Measurements from ENCODE around the gene TMEM116.

TMEM116 gene

GRCh38 chr12:111904446-111904975 is 108.5 kb downstream of the TMEM116 start:
- Histone ChIP-seq H3K9ac (ENCODE audit: low read length) (no peak overlapping the region), H3K27ac (ENCODE audit: low read length) (no peak overlapping the region), H3K4me1 (ENCODE audit: low read length) (no peaks in the 10 kb centered on the region), H3K36me3 (replicated peaks; ENCODE audit: low read depth, low read length) (peaks cover 33% of the 10 kb centered on the region), H2AFZ (ENCODE audit: low read depth, low read length) (no peak overlapping the region), H3K27me3 (ENCODE audit: low read depth, low read length) (no peaks in the 10 kb centered on the region), H3K4me3 (ENCODE audit: low read length) (no peak overlapping the region), H3K4me2 (ENCODE audit: low read length) (no peak overlapping the region), H3K9me3 (ENCODE audit: insufficient read depth, low read length) (0 out of 2 replicates have a peak, but pooled peaks cover 2% of the 10 kb centered on the region), H4K20me1 (ENCODE audit: insufficient read depth, low read length) (no peaks in the 10 kb centered on the region), H3K79me2 (ENCODE audit: low read length) (no peaks in the 10 kb centered on the region)
- no peak for TF ChIP-seq EZH2phosphoT487 (IDR thresholded peaks at IDR 0.05; ENCODE audit: low read depth)
- TF ChIP-seq, protein P1, sequence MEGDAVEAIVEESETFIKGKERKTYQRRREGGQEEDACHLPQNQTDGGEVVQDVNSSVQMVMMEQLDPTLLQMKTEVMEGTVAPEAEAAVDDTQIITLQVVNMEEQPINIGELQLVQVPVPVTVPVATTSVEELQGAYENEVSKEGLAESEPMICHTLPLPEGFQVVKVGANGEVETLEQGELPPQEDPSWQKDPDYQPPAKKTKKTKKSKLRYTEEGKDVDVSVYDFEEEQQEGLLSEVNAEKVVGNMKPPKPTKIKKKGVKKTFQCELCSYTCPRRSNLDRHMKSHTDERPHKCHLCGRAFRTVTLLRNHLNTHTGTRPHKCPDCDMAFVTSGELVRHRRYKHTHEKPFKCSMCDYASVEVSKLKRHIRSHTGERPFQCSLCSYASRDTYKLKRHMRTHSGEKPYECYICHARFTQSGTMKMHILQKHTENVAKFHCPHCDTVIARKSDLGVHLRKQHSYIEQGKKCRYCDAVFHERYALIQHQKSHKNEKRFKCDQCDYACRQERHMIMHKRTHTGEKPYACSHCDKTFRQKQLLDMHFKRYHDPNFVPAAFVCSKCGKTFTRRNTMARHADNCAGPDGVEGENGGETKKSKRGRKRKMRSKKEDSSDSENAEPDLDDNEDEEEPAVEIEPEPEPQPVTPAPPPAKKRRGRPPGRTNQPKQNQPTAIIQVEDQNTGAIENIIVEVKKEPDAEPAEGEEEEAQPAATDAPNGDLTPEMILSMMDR (IDR thresholded peaks at IDR 0.05; ENCODE audit: low read depth, low read length): no peak

- Histone ChIP-seq H4K20me1 (ENCODE audit: insufficient read depth, low read length) (no peaks in the 10 kb centered on the region), H3K9me3 (ENCODE audit: insufficient read depth, low read length) (no peaks in the 10 kb centered on the region), H3K36me3 (replicated peaks; ENCODE audit: low read depth, low read length) (peaks cover 35% of the 10 kb centered on the region), H3K9ac (ENCODE audit: low read length) (no peak overlapping the region), H3K27me3 (ENCODE audit: low read depth, low read length) (no peaks in the 10 kb centered on the region), H2AFZ (ENCODE audit: low read depth, low read length) (no peak overlapping the region), H3K4me1 (ENCODE audit: low read length) (no peaks in the 10 kb centered on the region), H3K4me3 (ENCODE audit: low read length) (no peak overlapping the region), H3K4me2 (ENCODE audit: low read length) (no peak overlapping the region), H3K79me2 (ENCODE audit: low read length) (no peaks in the 10 kb centered on the region), H3K27ac (ENCODE audit: low read length) (no peak overlapping the region)
- no peak for TF ChIP-seq EZH2phosphoT487 (IDR thresholded peaks at IDR 0.05; ENCODE audit: low read depth)
- TF ChIP-seq, protein P1 (IDR thresholded peaks at IDR 0.05; ENCODE audit: low read depth, low read length): no peak
Observed at GRCh38 chr12:111901182-111901581, 111.8 kb downstream of the TMEM116 start.

- Histone ChIP-seq H3K9ac (ENCODE audit: low read length) (no peak overlapping the region), H3K36me3 (replicated peaks; ENCODE audit: low read depth, low read length) (peaks cover 44% of the 10 kb centered on the region), H2AFZ (ENCODE audit: low read depth, low read length) (no peak overlapping the region), H3K4me1 (ENCODE audit: low read length) (no peaks in the 10 kb centered on the region), H3K9me3 (ENCODE audit: insufficient read depth, low read length) (no peaks in the 10 kb centered on the region), H3K27ac (ENCODE audit: low read length) (no peak overlapping the region), H3K4me3 (ENCODE audit: low read length) (no peak overlapping the region), H3K4me2 (ENCODE audit: low read length) (no peak overlapping the region), H3K27me3 (ENCODE audit: low read depth, low read length) (no peaks in the 10 kb centered on the region), H4K20me1 (ENCODE audit: insufficient read depth, low read length) (no peaks in the 10 kb centered on the region), H3K79me2 (ENCODE audit: low read length) (no peaks in the 10 kb centered on the region)
- no peak for TF ChIP-seq EZH2phosphoT487 (IDR thresholded peaks at IDR 0.05; ENCODE audit: low read depth)
- TF ChIP-seq, protein P1 (IDR thresholded peaks at IDR 0.05; ENCODE audit: low read depth, low read length): no peak
Observed at GRCh38 chr12:111894556-111894955, 118.4 kb downstream of the TMEM116 start.

DNA sequence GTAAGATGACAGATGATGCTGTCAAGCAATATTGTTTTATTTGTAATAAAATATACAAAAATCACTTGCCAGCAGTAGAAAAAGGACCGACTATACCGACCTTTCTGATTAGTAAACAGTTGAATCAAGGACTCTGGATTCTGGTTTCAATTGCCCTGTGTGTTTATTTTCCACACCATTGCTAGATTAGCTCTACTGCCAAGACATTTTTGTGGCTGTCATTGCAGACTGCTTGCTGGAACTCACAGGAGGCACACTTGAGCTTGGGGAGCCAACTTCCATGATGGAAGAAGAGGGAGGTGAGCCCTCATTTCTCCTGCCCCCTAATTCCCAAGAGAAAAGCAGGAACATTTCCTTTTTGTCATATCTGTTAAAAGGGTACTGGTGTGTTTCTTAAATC is 119.7 kb downstream of the TMEM116 start:
- no peak overlapping the region for H2AFZ ChIP-seq (ENCODE audit: low read depth, low read length)
- no peaks in the 10 kb centered on the region for H4K20me1 ChIP-seq (ENCODE audit: insufficient read depth, low read length)
- H3K27me3 ChIP-seq (ENCODE audit: low read depth, low read length): no peaks in the 10 kb centered on the region
- no peak overlapping the region for H3K27ac ChIP-seq (ENCODE audit: low read length)
- H3K36me3 ChIP-seq (replicated peaks; ENCODE audit: low read depth, low read length): peaks cover 46% of the 10 kb centered on the region
- TF ChIP-seq, protein P1 (IDR thresholded peaks at IDR 0.05; ENCODE audit: low read depth, low read length): no peak
- no peak for TF ChIP-seq EZH2phosphoT487 (IDR thresholded peaks at IDR 0.05; ENCODE audit: low read depth)
- H3K4me2 ChIP-seq (ENCODE audit: low read length): no peak overlapping the region
- H3K9me3 ChIP-seq (ENCODE audit: insufficient read depth, low read length): no peaks in the 10 kb centered on the region
- no peaks in the 10 kb centered on the region for H3K79me2 ChIP-seq (ENCODE audit: low read length)
- H3K9ac ChIP-seq (ENCODE audit: low read length): no peak overlapping the region
- no peaks in the 10 kb centered on the region for H3K4me1 ChIP-seq (ENCODE audit: low read length)
- H3K4me3 ChIP-seq (ENCODE audit: low read length): no peak overlapping the region

All from OCI-LY3 (cell line).